GM12864 (cell line): Measurements from ENCODE around the gene MON1A.

Experiments
- DNase-seq: peaks from one replicate; pipeline ENCODE4 v3.0.0-alpha.2; 2011; ENCODE audit warnings: low read depth
- H3K4me3 ChIP-seq: 2 replicates; pipeline ENCODE4 v1.5.1; 2011; ENCODE audit warnings: mild to moderate bottlenecking, low read depth, low read length, control low read depth
- TF ChIP-seq, protein P1 (sequence below): IDR thresholded peaks from 2 replicates; pipeline ENCODE4 v1.5.1; 2011; ENCODE audit warnings: low read depth, mild to moderate bottlenecking, moderate library complexity, low read length, control low read depth, inconsistent platforms; ENCODE audit errors: missing control alignments

MON1A gene

DNA sequence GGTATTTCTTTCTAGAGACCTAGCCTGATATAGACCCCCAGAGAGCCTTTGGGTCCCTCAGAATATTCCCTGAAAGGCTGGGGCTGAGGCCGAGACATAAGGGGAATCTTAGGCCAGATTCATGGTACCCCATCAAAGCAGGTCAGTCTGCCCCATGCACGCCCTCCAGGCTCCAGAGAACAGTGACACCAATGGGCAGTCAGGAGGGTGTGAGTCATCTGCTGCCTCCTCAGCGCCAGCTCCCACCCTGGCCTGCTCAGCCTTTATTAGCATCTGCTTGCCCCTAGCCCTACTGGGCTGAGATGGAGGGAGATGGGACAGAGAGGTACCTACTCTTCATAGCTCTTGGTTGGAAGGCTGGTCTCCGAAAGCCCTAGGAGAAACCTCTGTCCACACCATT, 45.6 kb downstream of the MON1A start:
- no peak overlapping the region for H3K4me3 ChIP-seq
- DNase-seq: no peak
- TF ChIP-seq, protein P1, sequence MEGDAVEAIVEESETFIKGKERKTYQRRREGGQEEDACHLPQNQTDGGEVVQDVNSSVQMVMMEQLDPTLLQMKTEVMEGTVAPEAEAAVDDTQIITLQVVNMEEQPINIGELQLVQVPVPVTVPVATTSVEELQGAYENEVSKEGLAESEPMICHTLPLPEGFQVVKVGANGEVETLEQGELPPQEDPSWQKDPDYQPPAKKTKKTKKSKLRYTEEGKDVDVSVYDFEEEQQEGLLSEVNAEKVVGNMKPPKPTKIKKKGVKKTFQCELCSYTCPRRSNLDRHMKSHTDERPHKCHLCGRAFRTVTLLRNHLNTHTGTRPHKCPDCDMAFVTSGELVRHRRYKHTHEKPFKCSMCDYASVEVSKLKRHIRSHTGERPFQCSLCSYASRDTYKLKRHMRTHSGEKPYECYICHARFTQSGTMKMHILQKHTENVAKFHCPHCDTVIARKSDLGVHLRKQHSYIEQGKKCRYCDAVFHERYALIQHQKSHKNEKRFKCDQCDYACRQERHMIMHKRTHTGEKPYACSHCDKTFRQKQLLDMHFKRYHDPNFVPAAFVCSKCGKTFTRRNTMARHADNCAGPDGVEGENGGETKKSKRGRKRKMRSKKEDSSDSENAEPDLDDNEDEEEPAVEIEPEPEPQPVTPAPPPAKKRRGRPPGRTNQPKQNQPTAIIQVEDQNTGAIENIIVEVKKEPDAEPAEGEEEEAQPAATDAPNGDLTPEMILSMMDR: no peak

DNA sequence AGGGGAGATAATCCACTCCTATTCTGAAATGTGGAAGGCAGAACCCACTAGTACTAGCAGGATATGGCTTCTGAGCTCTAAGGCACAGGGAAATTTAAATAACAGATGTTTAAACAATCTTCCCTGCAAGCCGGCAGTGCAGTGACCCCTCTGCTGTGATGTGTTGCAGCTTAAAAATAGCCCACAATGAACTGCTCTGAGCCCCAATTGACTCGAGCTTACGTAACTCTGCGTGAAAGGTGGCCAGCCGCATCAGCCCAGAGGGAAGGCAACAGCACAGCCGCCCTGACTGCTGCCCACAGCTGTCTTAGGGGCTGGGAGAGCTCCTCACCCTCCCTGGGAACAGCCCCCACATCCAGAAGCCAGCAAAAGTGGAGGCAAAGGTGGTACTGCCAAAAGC, 47.4 kb downstream of the MON1A start:
- TF ChIP-seq, protein P1: no peak
- H3K4me3 ChIP-seq: no peak overlapping the region
- DNase-seq: no peak

DNA sequence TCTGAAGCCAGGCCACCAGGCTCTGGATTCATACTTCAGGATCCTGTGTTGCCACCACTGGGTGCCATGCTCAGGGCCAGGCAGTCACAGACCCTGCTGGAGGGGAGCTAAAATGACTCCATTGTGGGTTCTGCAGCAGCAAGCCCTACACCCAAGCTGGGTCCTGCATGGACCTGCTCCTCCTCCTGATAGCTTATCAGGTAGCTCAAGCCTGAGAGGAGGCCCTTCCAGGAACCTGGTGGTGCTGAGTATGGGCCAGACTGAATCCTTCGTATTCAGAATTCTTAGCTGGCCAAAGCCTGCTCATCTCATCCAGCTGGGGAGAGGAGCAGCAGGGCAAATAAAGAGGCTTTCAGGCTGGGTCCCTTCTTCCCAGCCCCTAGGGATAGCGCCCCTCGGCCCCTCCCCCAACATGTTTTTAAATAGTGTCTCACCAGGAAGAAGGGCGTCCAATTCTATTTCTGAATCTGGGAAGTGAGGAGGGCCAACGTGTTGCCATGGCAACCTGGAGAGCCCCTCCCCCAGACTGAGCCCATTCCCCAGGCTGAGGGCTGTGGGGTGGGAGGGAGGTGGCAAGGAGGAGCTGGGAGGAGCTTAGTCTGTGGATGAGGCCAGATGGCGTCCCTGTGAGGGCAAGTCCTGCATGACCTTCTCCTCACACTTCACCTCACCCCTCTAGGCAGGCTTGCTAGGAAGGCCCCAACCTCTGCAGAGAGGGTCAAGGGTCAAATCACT, 48.9 kb downstream of the MON1A start:
- DNase-seq: no peak
- TF ChIP-seq, protein P1: no peak
- H3K4me3 ChIP-seq: no peak overlapping the region

DNA sequence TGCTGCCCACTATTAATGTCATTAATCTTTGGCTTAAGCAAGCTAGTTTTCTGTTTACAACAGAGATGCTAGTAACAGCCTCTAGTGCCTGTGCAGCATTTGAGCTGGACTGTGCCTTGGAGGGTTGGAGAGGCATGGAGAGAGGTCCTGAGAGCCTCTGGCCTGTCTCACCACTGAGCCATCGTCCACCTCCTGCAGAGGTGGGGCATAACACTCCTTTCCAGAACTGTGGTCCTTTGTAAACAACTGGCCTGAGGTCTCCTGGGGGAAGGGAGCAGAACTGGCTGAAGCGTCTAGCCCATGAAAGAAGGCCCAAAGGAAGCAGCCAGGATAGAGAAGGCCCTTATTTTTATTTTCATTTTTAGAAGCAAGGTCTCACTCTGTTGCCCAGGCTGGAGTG, 49.9 kb downstream of the MON1A start:
- TF ChIP-seq, protein P1: no peak
- DNase-seq: no peak
- no peak overlapping the region for H3K4me3 ChIP-seq

DNA sequence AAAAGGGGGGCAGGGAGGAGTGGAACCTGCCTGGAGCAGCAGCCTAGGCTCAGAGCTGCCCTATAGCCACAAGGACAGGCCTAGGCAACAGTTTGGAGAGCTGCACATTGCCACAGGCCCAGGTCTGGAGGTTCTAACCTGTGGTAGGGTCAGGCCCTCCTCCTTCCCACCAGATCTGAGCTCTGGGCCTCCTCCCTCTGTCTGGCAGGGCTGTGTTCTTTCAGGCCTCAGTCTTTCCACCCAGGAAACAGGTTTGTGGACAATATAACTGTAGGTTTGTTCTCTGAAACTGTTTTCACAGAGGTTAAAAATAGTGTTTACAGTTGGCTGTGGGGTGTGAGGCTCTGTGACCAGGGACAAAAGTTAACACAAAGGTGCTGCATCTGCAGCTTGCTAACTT, 50.9 kb downstream of the MON1A start:
- DNase-seq: no peak
- TF ChIP-seq, protein P1: no peak

DNA sequence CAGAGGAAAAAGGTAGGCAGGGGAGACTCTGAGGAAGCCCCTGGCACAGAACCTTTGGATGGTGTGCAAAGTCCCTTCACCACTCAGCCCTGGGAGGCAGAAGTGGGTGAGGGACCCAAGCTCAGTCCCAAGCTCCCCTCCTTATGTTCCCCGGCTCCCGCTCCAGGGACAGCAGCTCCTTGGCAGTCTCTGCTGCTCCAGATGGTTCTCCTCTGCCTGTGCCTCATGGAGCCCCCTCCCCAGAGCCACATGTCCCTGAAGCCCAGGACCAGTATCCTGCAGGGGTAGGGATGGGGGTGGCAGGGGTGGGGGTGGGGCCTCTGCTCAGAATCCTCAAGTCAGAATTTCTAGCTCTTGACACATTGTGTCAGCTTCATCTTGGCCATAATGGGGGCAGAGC, 51.9 kb downstream of the MON1A start:
- H3K4me3 ChIP-seq: no peak overlapping the region
- no peak for DNase-seq
- TF ChIP-seq, protein P1: no peak

More for the DNA sequence above, 50.9 kb downstream of the MON1A start:
- no peak overlapping the region for H3K4me3 ChIP-seq

DNA sequence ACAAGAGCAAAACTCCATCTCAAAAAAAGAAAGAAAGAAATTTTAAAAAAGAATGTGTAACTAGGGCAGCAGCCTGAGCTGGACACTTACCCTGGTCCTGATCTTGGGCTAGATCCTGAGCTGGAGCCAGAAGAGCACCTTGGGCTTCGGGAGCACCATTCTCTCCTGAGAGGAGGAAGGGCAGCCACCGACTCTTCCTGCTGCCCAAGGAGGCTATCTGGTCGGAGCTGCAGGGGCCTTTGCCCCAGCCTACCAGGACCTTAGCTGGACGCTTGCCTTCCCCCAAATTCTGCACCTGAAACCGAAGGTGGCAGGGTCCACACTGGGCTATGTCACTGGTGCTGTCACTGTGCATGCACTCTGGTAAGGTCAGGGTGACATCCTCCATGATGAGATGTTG, 53.0 kb downstream of the MON1A start:
- no peak for DNase-seq
- TF ChIP-seq, protein P1: no peak
- H3K4me3 ChIP-seq: no peak overlapping the region
